HUES48 (cell line): ENCODE results near the gene DUT.

Experiments
- H3K27ac ChIP-seq: one replicate; pipeline ENCODE4 v1.7.0; 2013; ENCODE audit warnings: low read depth, low read length, inconsistent platforms
- H3K27me3 ChIP-seq: 2 replicates; pipeline ENCODE4 v1.6.1; 2013; ENCODE audit warnings: mild to moderate bottlenecking, low read length; ENCODE audit not compliant: control insufficient read depth, insufficient read depth
- H3K36me3 ChIP-seq: 2 replicates; pipeline ENCODE4 v1.6.1; 2013; ENCODE audit warnings: low read length; ENCODE audit not compliant: control insufficient read depth, insufficient read depth
- H3K4me1 ChIP-seq: 2 replicates; pipeline ENCODE4 v1.6.1; 2013; ENCODE audit warnings: mild to moderate bottlenecking, low read length; ENCODE audit not compliant: control insufficient read depth, insufficient read depth
- H3K4me3 ChIP-seq: 2 replicates; pipeline ENCODE4 v1.5.1; 2013; ENCODE audit warnings: mild to moderate bottlenecking, low read depth, low read length
- H3K9ac ChIP-seq: 2 replicates; pipeline ENCODE4 v1.6.1; 2013; ENCODE audit warnings: mild to moderate bottlenecking, low read depth, low read length, moderate library complexity
- H3K9me3 ChIP-seq: 2 replicates; pipeline ENCODE4 v1.6.1; 2013; ENCODE audit warnings: low read length; ENCODE audit not compliant: control insufficient read depth, insufficient read depth

The DUT gene

GRCh38 chr15:48330855-48331795 lies at the start of gene DUT:
Gene DUT (plus strand): TSS chr15:48331429. CDS start chr15:48331516, 87 bp downstream.
- peaks cover 22% of the 10 kb centered on the region for H3K4me1 ChIP-seq
- peaks cover 24% of the 10 kb centered on the region for H3K36me3 ChIP-seq
- H3K4me3 ChIP-seq: peak within 1 kb of the TSS; percentile 72
- H3K9me3 ChIP-seq: no peaks in the 10 kb centered on the region
- H3K27me3 ChIP-seq: no peaks in the 10 kb centered on the region
- peak within 1 kb of the TSS; percentile 91 for H3K27ac ChIP-seq
- H3K9ac ChIP-seq: peak within 1 kb of the TSS; percentile 98

GRCh38 chr15:48281674-48282073 lies 49.6 kb upstream of the DUT start:
- Histone ChIP-seq H3K9me3 (no peaks in the 10 kb centered on the region), H3K27ac (no peak overlapping the region), H3K27me3 (no peaks in the 10 kb centered on the region), H3K9ac (no peak overlapping the region), H3K36me3 (no peaks in the 10 kb centered on the region), H3K4me1 (peaks cover 39% of the 10 kb centered on the region), H3K4me3 (no peak overlapping the region)

- no peaks in the 10 kb centered on the region for H3K9me3 ChIP-seq
- H3K4me1 ChIP-seq: peaks cover 39% of the 10 kb centered on the region
- H3K4me3 ChIP-seq: no peak overlapping the region
- no peak overlapping the region for H3K9ac ChIP-seq
- H3K36me3 ChIP-seq: no peaks in the 10 kb centered on the region
- H3K27ac ChIP-seq: no peak overlapping the region
- no peaks in the 10 kb centered on the region for H3K27me3 ChIP-seq
Observed at GRCh38 chr15:48282216-48282615, 49.0 kb upstream of the DUT start.

- Histone ChIP-seq H3K4me1 (peaks cover 45% of the 10 kb centered on the region), H3K9me3 (no peaks in the 10 kb centered on the region), H3K4me3 (no peak overlapping the region), H3K27me3 (no peaks in the 10 kb centered on the region), H3K36me3 (no peaks in the 10 kb centered on the region), H3K27ac (no peak overlapping the region), H3K9ac (no peak overlapping the region)
Observed at GRCh38 chr15:48283396-48284145, 47.7 kb upstream of the DUT start.

GRCh38 chr15:48285329-48286214 lies 45.7 kb upstream of the DUT start:
- no peaks in the 10 kb centered on the region for H3K27me3 ChIP-seq
- no peak overlapping the region for H3K27ac ChIP-seq
- peaks cover 39% of the 10 kb centered on the region for H3K4me1 ChIP-seq
- H3K9ac ChIP-seq: no peak overlapping the region
- H3K4me3 ChIP-seq: no peak overlapping the region
- no peaks in the 10 kb centered on the region for H3K36me3 ChIP-seq
- H3K9me3 ChIP-seq: no peaks in the 10 kb centered on the region

GRCh38 chr15:48289628-48290027 lies 41.6 kb upstream of the DUT start:
- peaks cover 26% of the 10 kb centered on the region for H3K4me1 ChIP-seq
- H3K36me3 ChIP-seq: no peaks in the 10 kb centered on the region
- H3K4me3 ChIP-seq: no peak overlapping the region
- H3K9me3 ChIP-seq: no peaks in the 10 kb centered on the region
- no peaks in the 10 kb centered on the region for H3K27me3 ChIP-seq
- H3K27ac ChIP-seq: no peak overlapping the region
- no peak overlapping the region for H3K9ac ChIP-seq

GRCh38 chr15:48292458-48292857 lies 38.8 kb upstream of the DUT start:
- no peaks in the 10 kb centered on the region for H3K27me3 ChIP-seq
- H3K36me3 ChIP-seq: no peaks in the 10 kb centered on the region
- H3K9me3 ChIP-seq: no peaks in the 10 kb centered on the region
- no peak overlapping the region for H3K9ac ChIP-seq
- H3K4me1 ChIP-seq: peaks cover 28% of the 10 kb centered on the region
- no peak overlapping the region for H3K27ac ChIP-seq
- no peak overlapping the region for H3K4me3 ChIP-seq

GRCh38 chr15:48297668-48298067 lies 33.6 kb upstream of the DUT start:
- Histone ChIP-seq H3K9ac (no peak overlapping the region), H3K36me3 (no peaks in the 10 kb centered on the region), H3K27ac (peak overlapping the region; percentile 34), H3K9me3 (no peaks in the 10 kb centered on the region), H3K27me3 (no peaks in the 10 kb centered on the region), H3K4me1 (peaks cover 48% of the 10 kb centered on the region), H3K4me3 (no peak overlapping the region)

GRCh38 chr15:48298914-48299313 lies 32.3 kb upstream of the DUT start:
- H3K4me3 ChIP-seq: peak overlapping the region; percentile 45
- no peaks in the 10 kb centered on the region for H3K36me3 ChIP-seq
- H3K9ac ChIP-seq: peak overlapping the region; percentile 60; the same call in 1 of the 2 replicates
- peaks cover 58% of the 10 kb centered on the region for H3K4me1 ChIP-seq
- no peaks in the 10 kb centered on the region for H3K27me3 ChIP-seq
- peak overlapping the region; percentile 84 for H3K27ac ChIP-seq
- H3K9me3 ChIP-seq: no peaks in the 10 kb centered on the region

- Histone ChIP-seq H3K27ac (peak overlapping the region; percentile 84), H3K9ac (no peak overlapping the region), H3K4me1 (peaks cover 69% of the 10 kb centered on the region), H3K9me3 (no peaks in the 10 kb centered on the region), H3K36me3 (no peaks in the 10 kb centered on the region), H3K27me3 (no peaks in the 10 kb centered on the region), H3K4me3 (peak overlapping the region; percentile 45)
Observed at GRCh38 chr15:48300038-48300437, 31.2 kb upstream of the DUT start.
